GM19351 (cell line): ENCODE results near the gene MXD1.

Experiments used
- ATAC-seq: cut with Tn5 transposase; IDR thresholded peaks from one replicate; pipeline ENCODE4 v1.9.1; 2021; ENCODE audit warnings: mild to moderate bottlenecking, moderate library complexity; ENCODE audit not compliant: unreplicated experiment

MXD1 gene

DNA sequence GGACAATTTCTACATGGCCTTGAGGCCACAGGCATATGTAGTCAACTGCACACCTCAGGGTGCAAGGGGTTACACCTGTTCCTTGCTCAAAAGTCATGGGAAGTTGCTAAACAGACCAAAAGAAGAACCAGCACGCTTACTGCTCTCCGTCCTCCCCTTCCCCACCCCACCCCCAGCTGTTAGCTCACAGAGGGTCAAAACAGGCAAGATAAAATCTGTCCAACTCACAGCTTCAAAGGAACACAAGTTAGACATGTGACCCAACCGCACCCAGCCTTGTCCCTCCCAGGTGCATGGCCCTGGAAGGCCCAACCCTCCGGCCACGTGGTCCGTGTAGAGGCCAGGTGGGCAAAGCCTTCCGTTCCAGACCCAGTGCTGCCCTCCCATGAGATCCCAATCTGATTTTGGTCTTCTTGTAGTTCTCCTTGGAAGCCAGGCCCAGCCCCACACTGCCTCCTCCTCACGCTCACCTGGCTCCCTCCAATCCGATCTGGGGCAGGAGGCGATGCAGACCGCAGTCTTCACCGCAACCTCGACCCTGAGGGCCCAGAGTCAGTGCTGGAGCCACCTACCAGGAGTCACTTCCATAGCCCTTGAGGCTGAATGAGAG lies 61.0 kb downstream of the MXD1 start:
- no peak for ATAC-seq

DNA sequence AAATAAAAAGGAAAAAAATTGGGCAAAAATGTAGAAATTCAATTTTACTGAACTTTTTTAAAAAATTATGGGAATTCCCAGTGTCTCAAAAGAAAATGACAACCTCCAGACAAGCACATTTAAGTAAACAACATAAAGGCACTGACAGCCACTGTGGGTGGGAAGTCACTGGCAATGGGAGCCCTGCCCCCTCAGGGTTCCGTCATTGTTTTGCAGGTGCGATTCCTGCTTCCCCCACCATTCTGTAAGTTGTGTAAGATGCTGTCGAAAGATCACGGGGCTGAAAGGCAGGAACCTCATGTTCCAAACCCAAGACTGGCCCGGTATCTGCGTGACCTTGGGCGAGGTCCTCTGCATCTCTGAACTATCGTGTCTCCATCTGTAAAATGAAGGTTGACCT lies 62.3 kb downstream of the MXD1 start:
- no peak for ATAC-seq

DNA sequence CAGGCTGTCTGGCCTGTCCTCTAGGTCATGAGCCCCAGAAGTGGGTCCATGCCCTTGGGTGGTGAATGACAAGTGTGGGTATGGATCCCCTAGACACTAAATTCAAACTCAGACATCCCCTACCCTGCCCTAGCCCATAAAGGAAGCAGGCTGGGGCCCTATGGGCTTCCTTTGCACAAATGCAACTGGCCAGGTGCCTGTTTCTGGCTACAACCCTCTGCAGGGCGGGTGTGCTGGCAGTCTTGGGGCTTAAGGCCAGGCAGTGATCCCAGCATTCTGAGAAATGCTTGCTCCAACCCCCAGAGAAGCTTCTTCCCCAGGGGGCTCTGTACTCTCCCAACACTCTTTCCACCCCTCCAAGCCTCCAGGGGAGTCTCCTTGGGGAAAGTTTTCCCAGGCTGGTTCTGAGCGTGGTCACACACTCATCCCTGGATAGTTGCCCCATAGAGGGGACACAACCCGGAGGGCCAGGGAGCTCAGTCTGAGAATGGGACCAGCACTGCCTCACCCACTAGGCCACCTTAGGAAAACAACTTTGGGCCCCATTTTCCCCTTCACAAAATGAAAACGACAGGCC lies 63.1 kb downstream of the MXD1 start:
- no peak for ATAC-seq

DNA sequence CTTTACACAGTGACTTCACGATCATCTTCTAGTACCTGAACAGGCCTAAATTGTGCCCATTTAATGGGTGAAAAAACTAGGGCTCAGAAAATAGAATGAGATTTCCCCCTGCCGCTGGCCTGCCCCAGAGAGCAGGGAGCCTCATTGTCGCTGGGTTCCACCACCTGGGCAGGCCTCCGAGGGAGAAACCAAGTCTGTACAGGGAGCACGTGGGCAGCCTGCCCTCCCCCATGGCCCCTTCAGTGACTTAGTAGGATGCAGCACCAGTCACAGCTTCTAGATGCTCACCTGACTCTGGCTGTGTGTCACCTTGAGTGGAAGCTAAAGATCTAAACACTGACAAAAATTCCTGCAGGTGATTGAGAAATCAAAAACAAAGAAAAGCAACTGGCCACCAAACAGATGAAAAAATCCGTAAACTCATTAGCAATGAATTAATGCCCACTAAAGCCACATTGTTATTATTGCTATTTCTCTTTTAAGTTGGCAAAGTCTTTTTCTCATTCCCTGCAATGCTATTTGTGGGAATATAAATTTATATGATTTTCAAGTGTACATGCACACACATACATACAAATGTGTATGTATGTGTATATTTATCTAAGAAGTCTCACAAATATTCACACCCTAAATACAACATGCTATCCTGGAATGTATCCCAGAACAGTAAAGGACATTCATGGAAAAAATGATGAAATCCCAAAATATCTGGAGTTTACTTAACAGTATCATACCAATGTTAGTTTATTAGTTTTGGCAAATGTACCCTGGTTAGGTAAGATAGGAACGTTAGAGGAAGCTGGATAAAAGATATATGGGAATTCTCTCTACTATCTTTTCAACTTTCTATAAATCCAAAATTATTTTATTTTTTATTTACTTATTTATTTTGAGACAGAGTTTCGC lies 65.2 kb downstream of the MXD1 start:
- no peak for ATAC-seq

DNA sequence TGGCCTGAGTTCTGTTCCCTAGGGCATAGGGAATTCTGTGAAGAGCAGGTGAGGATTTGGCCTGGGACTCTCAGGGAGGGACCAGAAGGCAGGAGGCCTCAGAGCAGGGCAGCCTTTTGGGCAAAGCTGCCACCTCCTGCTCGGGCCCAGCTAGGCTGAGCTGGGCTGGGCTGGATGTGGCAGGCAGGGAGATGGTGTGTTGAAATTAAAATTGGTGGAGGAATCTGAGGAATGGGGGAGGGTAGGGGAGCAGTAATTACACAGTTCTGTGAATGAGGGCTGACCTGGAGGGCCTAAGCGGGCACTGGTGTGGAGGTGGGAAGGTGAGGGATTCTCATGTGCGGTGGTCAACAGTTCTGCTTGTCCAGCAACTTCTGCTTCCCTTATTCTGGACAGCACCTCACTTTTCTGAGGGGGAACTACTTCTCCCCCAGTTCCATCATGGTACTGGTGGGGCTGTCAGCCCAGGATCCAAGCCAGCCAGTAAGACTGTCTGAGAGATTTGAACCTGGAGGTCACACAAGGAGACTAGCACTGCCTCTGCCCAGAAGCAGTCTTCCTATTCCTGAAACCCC lies 68.6 kb downstream of the MXD1 start:
- no peak for ATAC-seq

DNA sequence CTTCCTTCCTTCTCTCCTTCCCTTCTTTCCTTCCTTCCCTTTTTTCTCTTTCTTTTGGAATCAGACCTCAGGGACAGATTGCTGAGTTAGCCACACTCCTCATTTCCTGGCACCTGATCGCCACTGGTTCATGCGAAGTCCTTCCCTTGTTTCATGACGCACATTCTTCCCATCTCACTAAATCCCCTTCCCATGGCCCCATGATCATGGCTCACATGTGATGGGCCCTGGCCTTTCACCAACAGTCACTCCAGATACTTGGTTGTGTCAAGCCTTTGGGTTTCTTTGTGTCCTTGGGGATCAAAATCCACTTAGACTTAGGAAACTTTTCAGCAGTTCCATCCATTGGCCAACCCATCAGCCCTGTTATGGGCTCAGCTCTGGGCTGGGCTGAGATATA lies 70.3 kb downstream of the MXD1 start:
- ATAC-seq = no peak

DNA sequence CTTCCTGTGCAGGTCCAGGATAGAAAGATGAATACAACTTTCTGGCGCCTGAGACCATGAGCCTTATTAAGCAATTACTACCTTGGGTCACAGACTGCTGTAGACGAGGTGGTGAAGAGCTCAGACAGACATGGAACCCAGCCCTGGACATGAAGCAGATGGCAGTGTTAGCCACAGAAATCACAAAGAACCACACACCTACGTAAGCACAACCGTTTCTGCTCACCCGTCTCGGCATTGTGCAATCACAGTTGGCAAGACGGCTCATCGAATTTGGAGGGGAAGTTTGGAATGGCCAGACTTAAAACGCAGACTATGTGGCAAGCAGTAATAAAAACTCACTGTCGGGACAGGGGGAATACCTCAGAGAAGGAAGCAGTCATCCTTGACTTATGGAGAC lies 70.8 kb downstream of the MXD1 start:
- no peak for ATAC-seq

DNA sequence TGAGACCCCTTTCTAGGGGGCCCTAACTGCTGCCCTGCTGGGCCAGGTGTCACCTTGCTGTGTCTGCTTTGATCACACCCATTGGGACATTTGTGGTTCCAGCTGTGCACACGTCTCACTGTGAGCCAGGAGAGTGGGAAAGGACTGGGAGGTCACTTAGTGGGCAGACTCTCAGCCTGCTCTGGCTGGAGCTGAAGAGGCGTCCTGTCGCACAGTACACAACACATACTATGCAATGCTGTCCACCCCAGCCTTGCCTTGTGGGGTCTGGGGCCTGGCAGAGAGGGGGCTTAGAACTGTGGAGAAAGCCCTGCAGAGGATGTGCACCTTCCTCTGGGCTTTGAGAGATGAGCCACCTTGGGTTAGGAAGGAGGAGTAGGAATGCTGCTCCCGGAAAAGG lies 71.8 kb downstream of the MXD1 start:
- no peak for ATAC-seq

DNA sequence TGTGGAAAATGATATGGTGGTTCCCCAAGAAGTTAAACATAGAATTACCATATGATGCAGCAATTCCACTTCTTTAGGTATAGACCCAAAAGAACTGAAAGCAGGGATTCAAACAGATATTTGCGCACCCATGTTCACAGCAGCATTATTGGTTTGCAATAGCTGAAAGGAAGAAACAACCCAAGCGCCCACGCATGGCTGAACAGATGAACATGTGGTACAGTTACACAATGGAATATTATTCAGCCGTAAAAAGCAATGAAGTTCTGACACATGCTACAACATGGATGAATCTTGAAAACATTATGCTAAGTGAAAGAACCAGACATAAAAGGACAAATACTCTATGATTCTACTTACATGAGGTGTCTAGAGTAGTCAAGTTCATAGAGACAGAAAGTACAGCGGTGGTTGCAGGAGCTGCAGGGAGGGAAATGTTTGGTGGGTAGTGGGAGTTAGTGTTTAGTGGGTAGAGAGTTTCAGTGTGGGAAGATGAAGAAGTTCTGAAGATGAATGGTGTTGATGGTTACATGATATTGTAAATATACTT lies 73.3 kb downstream of the MXD1 start:
- no peak for ATAC-seq

DNA sequence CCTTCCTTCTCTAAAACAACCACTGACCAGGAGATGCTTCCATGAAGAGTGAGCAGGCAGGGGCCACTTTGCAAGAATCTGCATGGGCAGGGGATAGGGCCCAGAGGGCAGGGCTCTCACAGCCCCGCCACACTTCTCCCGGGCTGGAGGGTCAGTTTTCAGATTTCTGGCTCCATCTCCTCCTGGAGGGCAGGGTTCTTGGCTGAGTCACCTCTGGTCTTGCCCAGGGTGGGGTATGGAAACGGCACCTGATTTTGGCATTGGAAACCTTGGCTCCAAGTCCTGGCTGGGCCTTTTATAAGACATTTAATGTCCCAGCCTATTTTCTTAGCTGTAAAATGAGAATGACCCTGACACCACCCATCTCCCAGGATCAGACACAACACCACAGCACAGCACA lies 74.1 kb downstream of the MXD1 start:
- ATAC-seq = no peak

DNA sequence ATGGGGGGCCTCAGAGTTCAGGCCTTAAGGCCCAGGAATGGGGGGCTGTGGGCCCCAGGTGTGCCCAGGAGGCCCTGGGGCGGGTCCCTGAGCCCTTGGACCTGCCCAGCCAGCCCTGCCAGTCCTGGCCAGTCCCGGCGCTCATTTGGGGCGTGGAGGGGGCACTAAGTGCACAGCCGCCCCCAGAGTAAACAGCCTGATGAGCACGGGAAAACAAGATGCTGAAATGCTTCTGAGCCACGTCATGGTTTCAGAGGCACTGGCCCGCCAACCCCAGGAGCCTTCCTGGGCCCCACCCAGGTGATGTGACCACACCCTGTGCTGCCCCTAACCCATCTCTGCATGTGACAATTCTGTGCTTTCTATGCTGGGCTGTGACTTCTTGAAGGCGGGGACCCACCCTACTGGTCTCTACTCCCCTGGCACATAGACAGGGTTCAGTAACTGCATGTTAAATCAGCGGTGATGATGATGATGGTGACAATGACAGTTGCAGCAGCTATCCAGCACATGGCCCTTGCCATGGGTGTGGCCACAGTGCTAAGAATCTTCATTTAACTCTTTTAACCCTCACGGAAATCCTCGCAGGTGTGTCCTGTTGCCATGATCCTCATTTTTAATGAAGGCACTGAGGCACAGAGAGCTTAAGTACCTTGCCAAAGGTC lies 74.7 kb downstream of the MXD1 start:
- no peak for ATAC-seq
